Measurements from ENCODE around the gene NHS.

Gene NHS

GRCh38 chrX:17736478-17736855 lies 361.5 kb downstream of the NHS start:
- DNase-seq (ENCODE audit: low spot score): no peak

- DNase-seq (ENCODE audit: low spot score): peak; percentile 82
Observed at GRCh38 chrX:17736856-17737709, 362.1 kb downstream of the NHS start, which contains the start of gene SCML1. SCML1 (plus strand) TSS chrX:17737493; CDS start chrX:17744187, 6,694 bp downstream.

- no peak for DNase-seq (ENCODE audit: low spot score)
Observed at GRCh38 chrX:17737710-17737985, 362.6 kb downstream of the NHS start.

- peak; percentile 49 for DNase-seq (ENCODE audit: low spot score)
Observed at GRCh38 chrX:17737986-17738713, 363.1 kb downstream of the NHS start.

- peak; percentile 1 for DNase-seq (ENCODE audit: low spot score)
Observed at GRCh38 chrX:17738737-17739535, 363.9 kb downstream of the NHS start.

GRCh38 chrX:17740137-17741122 lies 365.4 kb downstream of the NHS start:
- DNase-seq (ENCODE audit: low spot score): no peak

- no peak for DNase-seq (ENCODE audit: low spot score)
Observed at GRCh38 chrX:17741123-17741511, 366.1 kb downstream of the NHS start.

- DNase-seq (ENCODE audit: low spot score): no peak
Observed at GRCh38 chrX:17743913-17744312, 368.9 kb downstream of the NHS start.

GRCh38 chrX:17744896-17745523 lies 370.0 kb downstream of the NHS start:
- peak; percentile 4 for DNase-seq (ENCODE audit: low spot score)

GRCh38 chrX:17747692-17748091 lies 372.7 kb downstream of the NHS start:
- no peak for DNase-seq (ENCODE audit: low spot score)

- DNase-seq (ENCODE audit: low spot score): no peak
Observed at GRCh38 chrX:17748684-17749083, 373.7 kb downstream of the NHS start.

- no peak for DNase-seq (ENCODE audit: low spot score)
Observed at GRCh38 chrX:17750436-17750835, 375.4 kb downstream of the NHS start.

GRCh38 chrX:17758382-17758781 lies 383.4 kb downstream of the NHS start:
- DNase-seq (ENCODE audit: low spot score): no peak

- DNase-seq (ENCODE audit: low spot score): no peak
Observed at GRCh38 chrX:17759990-17760389, 385.0 kb downstream of the NHS start.

- DNase-seq (ENCODE audit: low spot score): no peak
Observed at GRCh38 chrX:17767734-17768133, 392.7 kb downstream of the NHS start.

GRCh38 chrX:17768997-17769396 lies 394.0 kb downstream of the NHS start:
- no peak for DNase-seq (ENCODE audit: low spot score)

GRCh38 chrX:17769701-17770269 lies 394.8 kb downstream of the NHS start:
- no peak for DNase-seq (ENCODE audit: low spot score)

GRCh38 chrX:17773221-17773876 lies 398.3 kb downstream of the NHS start:
- no peak for DNase-seq (ENCODE audit: low spot score)

GRCh38 chrX:17774053-17774452 lies 399.1 kb downstream of the NHS start:
- no peak for DNase-seq (ENCODE audit: low spot score)

- no peak for DNase-seq (ENCODE audit: low spot score)
Observed at GRCh38 chrX:17778997-17779396, 404.0 kb downstream of the NHS start.

Data from CD4-positive, alpha-beta T cell treated with Interleukin-2 at 100 ng/mL for 4 hours (primary cell).